Activated CD8-positive, alpha-beta memory T cell treated with anti-CD3 and anti-CD28 coated beads, Interleukin-2, amount 50 U/mL, for 24 hours (primary cell): ENCODE data around the gene THEMIS2.
"Not testable (repeated sequence)": the region's sequence is repeated elsewhere in the genome, so short reads cannot be mapped to it uniquely, and the experiment has no call there.

ENCODE experiments used
- DNase-seq: peaks from one replicate; pipeline ENCODE4 v3.0.0-alpha.2; 2020; ENCODE audit errors: extremely low read depth

The THEMIS2 gene

GRCh38 chr1:27872059-27872801 is at the start of gene THEMIS2:
THEMIS2 (plus strand) TSS chr1:27872544; CDS start chr1:27872572, 28 bp downstream.
- peak; percentile 44 for DNase-seq

GRCh38 chr1:27823784-27824183 is 48.6 kb upstream of the THEMIS2 start:
- no peak for DNase-seq

GRCh38 chr1:27824411-27824810 is 47.9 kb upstream of the THEMIS2 start:
- DNase-seq = no peak

GRCh38 chr1:27829339-27829960 is 42.9 kb upstream of the THEMIS2 start:
- not testable (repeated sequence) for DNase-seq

GRCh38 chr1:27830621-27831440 is 41.5 kb upstream of the THEMIS2 start, which contains the start of gene PPP1R8:
PPP1R8 (plus strand) TSS chr1:27830782; CDS start chr1:27830836, 54 bp downstream.
- DNase-seq = peak; percentile 70

- no peak for DNase-seq
Measured at GRCh38 chr1:27831568-27832410, 40.6 kb upstream of the THEMIS2 start.

- no peak for DNase-seq
Measured at GRCh38 chr1:27832762-27833161, 39.6 kb upstream of the THEMIS2 start.

GRCh38 chr1:27833470-27833869 is 38.9 kb upstream of the THEMIS2 start:
- DNase-seq = no peak

- DNase-seq = no peak
Measured at GRCh38 chr1:27835046-27835445, 37.3 kb upstream of the THEMIS2 start.

GRCh38 chr1:27835501-27835900 is 36.8 kb upstream of the THEMIS2 start:
- DNase-seq = no peak

GRCh38 chr1:27849951-27850350 is 22.4 kb upstream of the THEMIS2 start:
- DNase-seq = no peak

GRCh38 chr1:27855085-27855484 is 17.3 kb upstream of the THEMIS2 start:
- no peak for DNase-seq

GRCh38 chr1:27856561-27857343 is 15.6 kb upstream of the THEMIS2 start:
- DNase-seq = no peak

- not testable (repeated sequence) for DNase-seq
Measured at GRCh38 chr1:27857552-27857951, 14.8 kb upstream of the THEMIS2 start.

- peak; percentile 54 for DNase-seq
Measured at GRCh38 chr1:27858072-27858948, 14.0 kb upstream of the THEMIS2 start.

- DNase-seq = no peak
Measured at GRCh38 chr1:27858949-27859576, 13.3 kb upstream of the THEMIS2 start.

GRCh38 chr1:27861436-27861835 is 10.9 kb upstream of the THEMIS2 start:
- no peak for DNase-seq

- no peak for DNase-seq
Measured at GRCh38 chr1:27862004-27862403, 10.3 kb upstream of the THEMIS2 start.
